Sciatic nerve (tissue), 2 donors: Measurements from ENCODE around the gene CCDC134. TPM values are rescaled to one million over a fixed set of nuclear protein-coding genes. Genes with fewer than 3 reads are reported as not detected.
"Not testable (repeated sequence)": the region's sequence is repeated elsewhere in the genome, so short reads cannot be mapped to it uniquely, and the experiment has no call there.

Experiments used
- ATAC-seq: fragments of 200-7000 bp; cut with Tn5 transposase; one replicate; pipeline ENCODE4 v1.9.1; 2020; ENCODE audit warnings: mild to moderate bottlenecking, moderate library complexity
- DNase-seq: peaks from one replicate; pipeline ENCODE4 v3.0.0-alpha.2; 2020; ENCODE audit warnings: low spot score
- intact Hi-C: fragments of 100-400 bp; cut with DNase I; formaldehyde crosslinking; loops from one replicate; pipeline ENCODE4 v1.14.2; 2022
- total RNA-seq: library from RNA; stranded (reverse); fragmentation: NEBNext Ultra II Directional; extraction: Animal tissue kit (Norgen Biotek cat#: 25700); gene quantifications from one replicate; pipeline ENCODE4 v1.2.1, GENCODE V29; 2021
- donor health status: DM: no; HTN: no; CAD: no.
- donor health status: DM: no; HTN: no; CAD: no.

The CCDC134 gene
- total RNA-seq, 1 donor from 2014 or later = 8.4 TPM

- intact Hi-C loops, ATAC-seq, DNase-seq: not testable (repeated sequence)
Measured at GRCh38 chr22:41835462-41835861, 35.0 kb downstream of the CCDC134 start.

GRCh38 chr22:41836551-41836950 lies 36.1 kb downstream of the CCDC134 start:
- ATAC-seq (no peak), DNase-seq (no peak)
- intact Hi-C loops = no loop called here

GRCh38 chr22:41838842-41839618 lies 38.6 kb downstream of the CCDC134 start:
- ATAC-seq (no peak), DNase-seq (no peak)
- intact Hi-C loops = no loop called here

GRCh38 chr22:41840216-41840615 lies 39.7 kb downstream of the CCDC134 start:
- intact Hi-C loops = no loop called here
- no peak for DNase-seq
- no peak for ATAC-seq

GRCh38 chr22:41841085-41841712 lies 40.7 kb downstream of the CCDC134 start:
- intact Hi-C loops = no loop called here
- ATAC-seq (peak; percentile 92), DNase-seq (no peak)

- no peak for DNase-seq
- intact Hi-C loops = no loop called here
- no peak for ATAC-seq
Measured at GRCh38 chr22:41842996-41843970, 42.8 kb downstream of the CCDC134 start.

GRCh38 chr22:41844036-41844435 lies 43.6 kb downstream of the CCDC134 start:
- intact Hi-C loops = no loop called here
- DNase-seq = no peak
- no peak for ATAC-seq

GRCh38 chr22:41844513-41844912 lies 44.0 kb downstream of the CCDC134 start:
- ATAC-seq (no peak), DNase-seq (no peak)
- intact Hi-C loops = no loop called here

- ATAC-seq (no peak), DNase-seq (no peak)
- intact Hi-C loops = loop anchor here (5.0 kb wide), 1 partner anchor 608 kb away; no protein-coding TSS in a partner anchor
Measured at GRCh38 chr22:41845380-41846267, 45.1 kb downstream of the CCDC134 start.

GRCh38 chr22:41846268-41846987 lies 45.9 kb downstream of the CCDC134 start:
- intact Hi-C loops = loop anchor here (5.0 kb wide), 1 partner anchor 609 kb away; no protein-coding TSS in a partner anchor

GRCh38 chr22:41847300-41847699 lies 46.8 kb downstream of the CCDC134 start:
- DNase-seq (no peak), ATAC-seq (no peak)
- intact Hi-C loops = loop anchor here (5.0 kb wide), 1 partner anchor 610 kb away; no protein-coding TSS in a partner anchor

More at GRCh38 chr22:41846268-41846987, 45.9 kb downstream of the CCDC134 start:
- ATAC-seq (no peak), DNase-seq (no peak)

- intact Hi-C loops = loop anchor here (5.0 kb wide), 1 partner anchor 611 kb away; no protein-coding TSS in a partner anchor
- DNase-seq = peak; percentile 67
- peak; percentile 85 for ATAC-seq
Measured at GRCh38 chr22:41848468-41848867, 48.0 kb downstream of the CCDC134 start.

- ATAC-seq (peak; percentile 81), DNase-seq (no peak)
- intact Hi-C loops = no loop called here
Measured at GRCh38 chr22:41856469-41856868, 56.0 kb downstream of the CCDC134 start.

GRCh38 chr22:41857155-41857859 lies 56.8 kb downstream of the CCDC134 start:
- DNase-seq (no peak), ATAC-seq (peak; percentile 60)
- intact Hi-C loops = no loop called here

GRCh38 chr22:41857860-41858199 lies 57.4 kb downstream of the CCDC134 start:
- ATAC-seq (no peak), DNase-seq (no peak)
- intact Hi-C loops = no loop called here

- ATAC-seq = peak; percentile 41
- intact Hi-C loops = no loop called here
- DNase-seq = no peak
Measured at GRCh38 chr22:41862160-41862529, 61.7 kb downstream of the CCDC134 start.
